HUES48 (cell line): Measurements from ENCODE around the gene DCAF15.

Experiments
- H3K27ac ChIP-seq: one replicate; pipeline ENCODE4 v1.7.0; 2013; ENCODE audit warnings: low read depth, low read length, inconsistent platforms
- H3K27me3 ChIP-seq: 2 replicates; pipeline ENCODE4 v1.6.1; 2013; ENCODE audit warnings: mild to moderate bottlenecking, low read length; ENCODE audit not compliant: control insufficient read depth, insufficient read depth
- H3K36me3 ChIP-seq: 2 replicates; pipeline ENCODE4 v1.6.1; 2013; ENCODE audit warnings: low read length; ENCODE audit not compliant: control insufficient read depth, insufficient read depth
- H3K4me1 ChIP-seq: 2 replicates; pipeline ENCODE4 v1.6.1; 2013; ENCODE audit warnings: mild to moderate bottlenecking, low read length; ENCODE audit not compliant: control insufficient read depth, insufficient read depth
- H3K4me3 ChIP-seq: 2 replicates; pipeline ENCODE4 v1.5.1; 2013; ENCODE audit warnings: mild to moderate bottlenecking, low read depth, low read length
- H3K9ac ChIP-seq: 2 replicates; pipeline ENCODE4 v1.6.1; 2013; ENCODE audit warnings: mild to moderate bottlenecking, low read depth, low read length, moderate library complexity
- H3K9me3 ChIP-seq: 2 replicates; pipeline ENCODE4 v1.6.1; 2013; ENCODE audit warnings: low read length; ENCODE audit not compliant: control insufficient read depth, insufficient read depth

The DCAF15 gene

DNA sequence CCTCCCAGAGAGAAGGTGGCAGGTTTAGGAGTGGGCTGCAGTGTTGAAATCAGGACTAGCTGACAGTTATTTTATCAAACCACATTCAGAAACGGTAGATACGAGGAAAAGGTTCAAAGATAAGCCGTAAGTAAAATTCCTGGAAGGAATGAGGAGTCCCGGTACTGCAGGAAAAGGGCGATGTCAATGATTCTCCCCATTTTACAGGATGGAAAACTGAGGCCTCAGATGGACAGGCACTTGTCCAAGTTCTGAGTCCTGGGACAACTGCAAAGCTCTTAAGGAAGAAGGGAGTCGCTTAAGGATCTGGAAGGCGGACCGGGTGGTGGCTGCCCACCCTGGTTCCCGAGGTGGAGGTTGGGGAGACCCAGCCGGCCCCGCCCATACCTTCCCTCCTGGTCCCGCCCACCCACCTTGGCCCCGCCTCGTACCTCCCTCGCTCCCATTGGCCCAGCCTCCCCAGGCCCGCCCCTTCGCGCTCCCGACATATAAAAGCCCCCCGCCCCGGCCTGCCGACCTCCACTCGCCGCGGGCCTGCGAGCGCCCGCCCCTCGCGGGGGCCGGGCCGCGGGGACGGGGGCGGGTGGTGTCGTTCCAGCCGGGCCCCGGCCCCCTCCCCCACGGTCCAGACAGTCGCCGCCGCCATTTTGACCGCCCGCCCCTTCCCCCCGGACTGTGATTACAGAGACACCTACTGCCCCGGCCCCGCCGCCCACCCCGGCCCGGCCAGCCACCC lies 53.2 kb downstream of the DCAF15 start:
- Histone ChIP-seq H3K9me3 (no peaks in the 10 kb centered on the region), H3K36me3 (no peaks in the 10 kb centered on the region), H3K4me3 (peak overlapping the region; percentile 78), H3K27me3 (no peaks in the 10 kb centered on the region), H3K4me1 (peaks cover 5% of the 10 kb centered on the region; the same call in 1 of the 2 replicates), H3K27ac (peak overlapping the region; percentile 99), H3K9ac (peak overlapping the region; percentile 56; the same call in 1 of the 2 replicates)

DNA sequence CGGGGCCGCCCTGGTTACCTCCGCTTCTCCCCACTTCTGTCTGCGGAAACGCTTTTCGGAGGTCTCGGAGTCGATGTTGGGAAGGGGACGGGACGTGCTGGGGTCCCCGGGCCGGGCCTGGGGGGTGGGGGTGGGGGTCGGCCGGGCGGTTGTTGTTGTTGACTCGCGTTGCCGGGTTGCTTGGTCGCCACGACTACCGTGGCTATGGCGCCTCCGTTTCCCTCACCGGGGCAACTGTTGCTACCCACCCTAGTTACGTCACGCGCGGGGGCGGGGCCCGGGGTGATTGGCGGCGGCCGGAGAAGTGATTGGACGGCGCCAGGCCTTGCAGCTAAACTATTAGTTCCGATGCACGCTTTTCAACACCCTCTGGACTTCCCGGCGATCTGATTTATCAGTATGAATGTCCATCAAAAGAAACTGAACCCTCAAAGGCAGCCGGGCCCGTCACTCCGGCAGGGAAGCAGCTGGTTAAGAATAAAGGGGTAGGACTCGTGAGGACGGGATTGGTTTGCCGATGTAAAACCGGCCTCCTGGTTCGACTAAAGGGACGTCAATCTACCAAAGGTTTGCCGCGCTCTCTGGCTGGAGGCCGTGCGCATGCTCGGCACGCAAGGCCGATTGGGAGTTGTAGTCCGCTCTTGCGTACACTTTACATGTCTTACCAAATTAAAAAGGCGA lies 53.9 kb downstream of the DCAF15 start, which contains the start of gene RFX1:
TSS of gene RFX1 (minus strand) at position 236 of the 681 bp plus-strand sequence. CDS start 12,477 bp downstream, outside the sequence.
- H3K27ac ChIP-seq: peak within 1 kb of the TSS; percentile 99
- no peaks in the 10 kb centered on the region for H3K36me3 ChIP-seq
- H3K27me3 ChIP-seq: no peaks in the 10 kb centered on the region
- H3K9ac ChIP-seq: peak within 1 kb of the TSS; percentile 83
- H3K4me1 ChIP-seq: peaks cover 5% of the 10 kb centered on the region; the same call in 1 of the 2 replicates
- H3K4me3 ChIP-seq: peak within 1 kb of the TSS; percentile 78
- no peaks in the 10 kb centered on the region for H3K9me3 ChIP-seq

DNA sequence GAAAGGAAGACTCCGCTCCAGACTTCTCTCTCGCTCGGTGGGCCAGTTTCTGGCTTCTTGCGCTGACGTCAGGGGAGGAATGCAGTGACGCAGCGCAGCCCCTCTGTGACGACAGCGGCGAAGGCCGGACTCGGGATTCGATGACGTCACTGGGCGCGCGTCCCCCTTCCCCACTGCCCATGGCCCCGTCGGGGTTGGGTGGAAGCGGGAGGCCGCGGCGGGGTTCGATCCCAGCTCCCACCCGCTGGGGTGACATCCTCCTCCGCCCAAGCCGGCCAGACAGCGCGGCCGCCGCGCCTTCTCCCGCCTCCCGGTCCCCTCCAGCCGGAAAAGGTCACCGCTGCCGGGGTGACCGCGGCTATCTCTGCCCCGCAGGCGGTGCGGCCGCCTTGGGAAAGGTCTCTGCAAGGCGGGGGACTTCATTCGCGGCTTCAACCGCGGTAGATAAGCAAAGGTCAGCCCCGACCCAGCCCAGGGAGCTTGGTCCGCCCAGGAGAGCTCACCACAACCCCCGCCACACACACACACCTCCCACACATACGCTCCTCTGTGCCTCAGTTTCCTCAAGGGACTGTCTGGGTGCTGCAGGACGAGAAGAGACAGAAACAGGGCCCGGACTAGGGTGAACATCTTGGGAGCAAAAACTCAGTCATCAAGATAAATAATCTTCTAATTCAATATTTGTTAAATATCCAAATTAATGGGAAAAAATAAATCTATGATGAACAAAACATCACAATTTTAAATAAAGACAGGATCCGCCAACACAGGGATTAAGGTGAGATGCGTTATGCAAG lies 54.7 kb downstream of the DCAF15 start:
- H3K4me3 ChIP-seq: peak overlapping the region; percentile 78
- H3K9ac ChIP-seq: peak overlapping the region; percentile 83
- H3K9me3 ChIP-seq: no peaks in the 10 kb centered on the region
- no peaks in the 10 kb centered on the region for H3K36me3 ChIP-seq
- peaks cover 5% of the 10 kb centered on the region; the same call in 1 of the 2 replicates for H3K4me1 ChIP-seq
- peak overlapping the region; percentile 99 for H3K27ac ChIP-seq
- no peaks in the 10 kb centered on the region for H3K27me3 ChIP-seq
